Measurements from ENCODE around the gene FBXO7. TPM values are rescaled to one million over a fixed set of nuclear protein-coding genes. Genes with fewer than 3 reads are reported as not detected.

The FBXO7 gene
- total and polyA plus RNA-seq, 9 of the 15 experiments (the other 6 are each of a cell fraction or from before 2014, with no cell fraction given): 34.0 to 162 (median 85.2) TPM

GRCh38 chr22:32531931-32532819 is 57.6 kb downstream of the FBXO7 start (continued):
- TF ChIP-seq TSHZ1 (CRISPR knock-in tag; IDR thresholded peaks at IDR 0.05) (peak; percentile 21; the same call in 1 of the 2 replicates), ZNF699 (CRISPR knock-in tag; IDR thresholded peaks at IDR 0.05; ENCODE audit: insufficient replicate concordance) (no peak), SNIP1 (IDR thresholded peaks at IDR 0.05; ENCODE audit: low read depth) (no peak), ZNF124 (CRISPR knock-in tag; IDR thresholded peaks at IDR 0.05) (no peak), EGR1 (conservative IDR thresholded peaks at IDR 0.05) (peak; percentile 82), MAFK (IDR thresholded peaks at IDR 0.05; ENCODE audit: low read length) (no peak), NR2F6 (CRISPR knock-in tag; IDR thresholded peaks at IDR 0.05) (no peak), HINFP (tag; conservative IDR thresholded peaks at IDR 0.05; ENCODE audit: low read depth) (no peak), TGIF2 (CRISPR knock-in tag; IDR thresholded peaks at IDR 0.05) (no peak), ARID4B (CRISPR knock-in tag; IDR thresholded peaks at IDR 0.05) (no peak), ZBTB7A (IDR thresholded peaks at IDR 0.05; ENCODE audit: borderline replicate concordance, control insufficient read depth, low read depth, low read length) (0 out of 2 replicates have a peak, but pooled peaks have one; percentile 17), ZNF121 (CRISPR knock-in tag; conservative IDR thresholded peaks at IDR 0.05) (no peak), ZFP1 (CRISPR knock-in tag; IDR thresholded peaks at IDR 0.05) (no peak), CSDE1 (IDR thresholded peaks at IDR 0.05) (no peak), TRIM28 (IDR thresholded peaks at IDR 0.05) (no peak), PKNOX1 (IDR thresholded peaks at IDR 0.05) (no peak)
